Hematopoietic multipotent progenitor cell (in vitro differentiated cells): ENCODE results near the gene TTC6. TPM values are rescaled to one million over a fixed set of nuclear protein-coding genes. Genes with fewer than 3 reads are reported as not detected.

Source experiments
- DNase-seq, 3 donors: peaks; one replicate each; pipeline ENCODE4 v3.0.0-alpha.2; 2011 to 2015; ENCODE audit warnings: low read depth in 2 of 3, low spot score in 2 of 3
- total RNA-seq: library from RNA; depleted of rRNA; stranded (reverse); fragments of >200 nt; gene quantifications from one replicate; pipeline ENCODE4 v1.2.3, GENCODE V29; 2012

Gene TTC6
- total RNA-seq, 1 donor, result not detected

GRCh38 chr14:37597538-37597913, 2.1 kb downstream of the TTC6 start:
- no peak for DNase-seq

GRCh38 chr14:37597914-37598746, 2.7 kb downstream of the TTC6 start:
- DNase-seq, result no peak

- DNase-seq, result no peak
Observed at GRCh38 chr14:37598747-37599506, 3.5 kb downstream of the TTC6 start.

- DNase-seq, result no peak
Observed at GRCh38 chr14:37599507-37600368, 4.3 kb downstream of the TTC6 start.

GRCh38 chr14:37600880-37601741, 5.7 kb downstream of the TTC6 start:
- DNase-seq, result no peak

- DNase-seq, result no peak
Observed at GRCh38 chr14:37601865-37602264, 6.4 kb downstream of the TTC6 start.

GRCh38 chr14:37602605-37603453, 7.4 kb downstream of the TTC6 start:
- peak in 1 of 3 donors; percentile 32 for DNase-seq

GRCh38 chr14:37603688-37604251, 8.3 kb downstream of the TTC6 start:
- no peak for DNase-seq

GRCh38 chr14:37606678-37607077, 11.2 kb downstream of the TTC6 start:
- DNase-seq, result no peak

- no peak for DNase-seq
Observed at GRCh38 chr14:37608649-37609048, 13.2 kb downstream of the TTC6 start.

- no peak for DNase-seq
Observed at GRCh38 chr14:37610945-37611523, 15.6 kb downstream of the TTC6 start.

- DNase-seq, result no peak
Observed at GRCh38 chr14:37615582-37616289, 20.3 kb downstream of the TTC6 start.

- no peak for DNase-seq
Observed at GRCh38 chr14:37616853-37617252, 21.4 kb downstream of the TTC6 start.

- DNase-seq, result no peak
Observed at GRCh38 chr14:37617864-37618365, 22.5 kb downstream of the TTC6 start.

- no peak for DNase-seq
Observed at GRCh38 chr14:37618498-37619028, 23.1 kb downstream of the TTC6 start.

- no peak for DNase-seq
Observed at GRCh38 chr14:37620856-37621255, 25.4 kb downstream of the TTC6 start.

GRCh38 chr14:37622231-37622923, 26.9 kb downstream of the TTC6 start:
- no peak for DNase-seq
